Skeletal muscle tissue (tissue), 4 donors: ENCODE measurements around the gene SPN. TPM values are rescaled to one million over a fixed set of nuclear protein-coding genes. Genes with fewer than 3 reads are reported as not detected.

Experiments used
- H3K27ac ChIP-seq: one replicate; pipeline ENCODE4 v1.7.0; 2013; ENCODE audit warnings: mild to moderate bottlenecking, low read depth, low read length, inconsistent platforms
- H3K27me3 ChIP-seq, 3 donors: one replicate each; pipeline ENCODE4 v1.7.0; 2013; ENCODE audit warnings: low read length in 3 of 3; ENCODE audit not compliant: control insufficient read depth in 3 of 3, insufficient read depth in 3 of 3
- H3K36me3 ChIP-seq, 3 donors: one replicate each; pipeline ENCODE4 v1.7.0; 2013; ENCODE audit warnings: low read length in 3 of 3; ENCODE audit not compliant: control insufficient read depth in 3 of 3, insufficient read depth in 3 of 3
- H3K4me1 ChIP-seq, 3 donors: one replicate each; pipeline ENCODE4 v1.7.0; 2013; ENCODE audit warnings: low read length in 3 of 3, mild to moderate bottlenecking in 3 of 3; ENCODE audit not compliant: control insufficient read depth in 3 of 3, insufficient read depth in 3 of 3
- H3K4me3 ChIP-seq, 3 donors: one replicate each; pipeline ENCODE4 v1.7.0; 2013; ENCODE audit warnings: low read length in 3 of 3
- H3K9ac ChIP-seq, 3 donors: one replicate each; pipeline ENCODE4 v1.7.0; 2013; ENCODE audit warnings: low read length in 3 of 3, mild to moderate bottlenecking in 3 of 3, moderate library complexity in 2 of 3, low read depth in 1 of 3
- H3K9me3 ChIP-seq, 3 donors: one replicate each; pipeline ENCODE4 v1.7.0; 2013; ENCODE audit warnings: low read length in 3 of 3; ENCODE audit not compliant: control insufficient read depth in 3 of 3
- total RNA-seq: library from RNA; depleted of rRNA; stranded (reverse); fragments of >200 nt; gene quantifications from one replicate; pipeline ENCODE4 v1.2.3, GENCODE V29; 2014
- donor health status: Osteomylitis.

Gene SPN
- total RNA-seq, 1 donor from 2014 or later: 1.0 TPM

DNA sequence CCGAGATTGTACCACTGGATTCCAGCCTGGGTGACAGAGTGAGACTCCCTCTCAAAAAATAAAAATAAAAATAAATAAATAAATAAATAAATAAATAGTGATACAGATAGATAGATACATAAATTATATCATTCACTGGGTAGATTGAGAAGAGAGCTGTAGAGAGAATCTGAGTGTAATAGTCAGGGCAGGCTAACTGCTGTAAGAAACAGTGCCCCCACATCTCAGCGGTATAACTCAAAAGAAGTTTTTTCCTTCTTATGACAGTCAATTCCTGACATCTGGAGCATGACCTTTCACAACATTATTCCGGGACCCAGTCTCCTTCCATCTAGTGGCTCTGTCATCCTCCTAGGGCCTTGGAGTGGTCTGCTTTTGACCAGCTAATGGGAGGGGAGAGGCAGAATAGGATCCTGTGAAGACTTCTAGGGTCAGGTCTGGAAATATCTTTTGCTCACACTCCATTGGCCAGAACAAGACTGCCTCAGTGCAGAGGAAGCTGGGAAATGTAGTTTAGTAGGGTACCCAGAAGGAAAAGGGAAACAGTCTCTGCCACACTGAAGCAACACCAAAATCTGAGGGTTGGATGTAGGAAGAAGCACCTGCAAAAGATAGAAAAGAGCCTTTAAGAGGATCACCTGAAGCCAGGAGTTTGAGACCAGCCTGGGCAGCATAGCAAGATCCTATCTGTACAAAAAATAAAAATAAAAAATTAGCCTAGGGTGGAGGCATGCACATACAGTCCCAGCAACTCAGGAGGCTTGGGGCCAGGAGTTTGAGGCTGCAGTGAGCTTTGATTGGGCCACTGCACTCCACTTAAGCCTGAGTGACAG is 13.0 kb downstream of the SPN start:
- no peak overlapping the region for H3K9ac ChIP-seq
- no peaks in the 10 kb centered on the region for H3K36me3 ChIP-seq
- no peak overlapping the region for H3K27ac ChIP-seq
- peaks cover 0 to 6% (median 4%) of the 10 kb centered on the region in 3 donors for H3K4me1 ChIP-seq
- H3K9me3 ChIP-seq: no peaks in the 10 kb centered on the region
- H3K27me3 ChIP-seq: no peaks in the 10 kb centered on the region
- no peak overlapping the region for H3K4me3 ChIP-seq

DNA sequence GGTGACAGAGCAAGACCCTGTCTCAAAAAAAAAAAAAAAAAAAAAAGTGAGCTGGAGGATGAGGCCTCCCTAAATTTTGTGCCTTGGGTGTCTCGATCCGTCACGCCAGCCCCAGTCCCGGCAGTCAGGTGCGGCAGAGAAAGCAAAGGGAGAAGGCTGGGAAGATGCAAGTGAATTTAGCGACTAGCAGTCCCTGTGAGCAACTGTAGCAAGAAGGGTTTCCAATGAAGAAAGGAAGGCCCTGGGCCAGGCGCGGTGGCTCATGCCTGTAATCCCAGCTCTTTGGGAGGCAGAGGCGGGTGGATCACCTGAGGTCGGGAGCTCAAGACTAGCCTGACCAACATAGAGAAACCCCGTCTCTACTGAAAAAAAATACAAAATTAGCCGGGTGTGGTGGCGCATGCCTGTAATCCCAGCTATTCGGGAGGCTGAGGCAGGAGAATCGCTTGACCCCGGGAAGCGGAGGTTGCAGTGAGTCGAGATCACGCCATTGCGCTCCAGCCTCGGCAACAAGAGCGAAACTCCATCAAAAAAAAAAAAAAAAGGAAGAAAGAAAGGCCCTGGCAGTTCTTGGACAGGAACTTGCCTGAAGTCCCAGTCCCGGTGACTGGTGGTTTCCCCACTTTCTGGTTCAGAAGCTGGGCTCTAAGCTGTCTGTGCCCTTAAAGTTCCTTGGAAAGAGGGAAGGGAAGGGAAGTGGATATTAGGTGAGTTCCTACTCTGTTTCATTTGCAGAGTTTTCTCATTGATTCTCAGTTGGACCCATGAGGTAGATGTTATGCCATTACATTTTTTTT is 14.1 kb downstream of the SPN start:
- Histone ChIP-seq H3K4me1 (peaks cover 0 to 6% (median 4%) of the 10 kb centered on the region in 3 donors), H3K27ac (no peak overlapping the region), H3K27me3 (no peaks in the 10 kb centered on the region), H3K9me3 (no peaks in the 10 kb centered on the region), H3K4me3 (no peak overlapping the region), H3K36me3 (no peaks in the 10 kb centered on the region), H3K9ac (no peak overlapping the region)

DNA sequence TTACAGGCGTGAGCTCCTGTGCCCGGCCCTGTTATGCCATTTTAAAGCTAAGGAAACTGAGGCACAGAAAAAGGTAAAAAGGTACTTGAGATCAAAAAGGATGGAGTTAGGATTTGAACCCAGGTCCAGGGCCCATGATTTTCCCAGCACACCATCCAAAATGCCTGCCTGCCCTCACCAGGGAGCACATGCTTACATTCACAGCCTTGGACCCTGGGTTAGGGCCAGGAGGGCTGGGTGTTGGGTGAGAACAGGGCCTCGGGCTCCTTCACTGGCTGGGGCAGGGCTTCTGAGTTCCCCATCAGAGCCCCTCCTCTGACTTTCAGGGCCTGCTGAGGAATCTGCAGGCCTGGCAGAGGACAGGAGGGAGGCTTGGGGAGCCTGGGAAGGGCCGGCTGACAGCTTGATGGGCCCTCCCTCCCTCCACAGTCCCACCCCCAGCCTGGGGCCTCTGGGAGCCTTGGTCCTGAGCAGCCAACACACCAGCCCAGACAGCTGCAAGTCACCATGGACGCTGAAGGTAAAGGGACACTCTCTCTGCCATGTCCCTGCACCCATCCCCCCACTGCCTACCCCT is 15.7 kb downstream of the SPN start, which contains the start of gene QPRT:
TSS of gene QPRT (plus strand) at position 490 of the 577 bp plus-strand sequence. CDS start at position 508, 18 bp downstream.
- H3K9ac ChIP-seq: peak within 1 kb of the TSS in 2 of 3 donors; percentile 10 to 50

GRCh38 chr16:29680180-29680598 is 17.1 kb downstream of the SPN start:
- Histone ChIP-seq H3K36me3 (no peaks in the 10 kb centered on the region), H3K9ac (no peak overlapping the region), H3K27ac (no peak overlapping the region), H3K4me3 (no peak overlapping the region), H3K27me3 (no peaks in the 10 kb centered on the region), H3K9me3 (no peaks in the 10 kb centered on the region), H3K4me1 (no peaks in the 10 kb centered on the region)

More for the DNA sequence above, 15.7 kb downstream of the SPN start, which contains the start of gene QPRT:
- H3K4me3 ChIP-seq: peak within 1 kb of the TSS in 2 of 3 donors; percentile 9 to 54
- peak within 1 kb of the TSS; percentile 47 for H3K27ac ChIP-seq
- H3K9me3 ChIP-seq: no peaks in the 10 kb centered on the region
- H3K36me3 ChIP-seq: no peaks in the 10 kb centered on the region
- peaks cover 0 to 6% (median 4%) of the 10 kb centered on the region in 3 donors for H3K4me1 ChIP-seq
- H3K27me3 ChIP-seq: no peaks in the 10 kb centered on the region

GRCh38 chr16:29683543-29684090 is 20.6 kb downstream of the SPN start:
- Histone ChIP-seq H3K9me3 (no peaks in the 10 kb centered on the region), H3K27ac (no peak overlapping the region), H3K27me3 (no peaks in the 10 kb centered on the region), H3K9ac (no peak overlapping the region), H3K4me3 (no peak overlapping the region), H3K4me1 (no peaks in the 10 kb centered on the region), H3K36me3 (no peaks in the 10 kb centered on the region)

GRCh38 chr16:29684679-29685078 is 21.6 kb downstream of the SPN start:
- no peaks in the 10 kb centered on the region for H3K9me3 ChIP-seq
- no peak overlapping the region for H3K27ac ChIP-seq
- H3K9ac ChIP-seq: no peak overlapping the region
- H3K27me3 ChIP-seq: no peaks in the 10 kb centered on the region
- no peaks in the 10 kb centered on the region for H3K4me1 ChIP-seq
- no peaks in the 10 kb centered on the region for H3K36me3 ChIP-seq
- no peak overlapping the region for H3K4me3 ChIP-seq

GRCh38 chr16:29686740-29687332 is 23.8 kb downstream of the SPN start:
- H3K9ac ChIP-seq: no peak overlapping the region

GRCh38 chr16:29687755-29688154 is 24.7 kb downstream of the SPN start:
- H3K9me3 ChIP-seq: no peaks in the 10 kb centered on the region
- H3K27me3 ChIP-seq: no peaks in the 10 kb centered on the region
- no peak overlapping the region for H3K4me3 ChIP-seq
- no peaks in the 10 kb centered on the region for H3K4me1 ChIP-seq
- H3K27ac ChIP-seq: no peak overlapping the region
- no peaks in the 10 kb centered on the region for H3K36me3 ChIP-seq
- H3K9ac ChIP-seq: no peak overlapping the region

More at GRCh38 chr16:29686740-29687332, 23.8 kb downstream of the SPN start:
- Histone ChIP-seq H3K27me3 (no peaks in the 10 kb centered on the region), H3K36me3 (no peaks in the 10 kb centered on the region), H3K9me3 (no peaks in the 10 kb centered on the region), H3K4me3 (no peak overlapping the region), H3K4me1 (no peaks in the 10 kb centered on the region), H3K27ac (no peak overlapping the region)

DNA sequence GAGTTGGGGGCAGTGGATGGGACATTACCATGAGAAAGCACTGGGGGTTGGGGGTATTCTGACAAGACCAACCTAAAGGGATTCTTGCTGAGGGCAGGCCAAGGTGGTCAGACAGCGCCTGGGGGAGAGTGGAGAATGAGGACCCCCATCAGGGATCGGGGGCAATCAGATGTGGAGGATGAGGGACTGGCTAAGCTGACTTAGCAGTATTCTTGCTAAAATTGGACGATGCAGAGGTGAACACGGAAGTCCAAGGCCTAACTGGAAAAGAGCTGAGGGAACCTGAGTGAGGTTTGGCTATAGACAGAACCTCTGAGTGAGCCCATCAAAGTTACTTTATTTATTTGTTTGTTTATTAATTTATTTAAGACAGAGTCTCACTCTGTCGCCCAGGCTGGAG is 25.1 kb downstream of the SPN start:
- no peak overlapping the region for H3K9ac ChIP-seq
- H3K27me3 ChIP-seq: no peaks in the 10 kb centered on the region
- H3K4me3 ChIP-seq: no peak overlapping the region
- no peaks in the 10 kb centered on the region for H3K36me3 ChIP-seq
- H3K4me1 ChIP-seq: no peaks in the 10 kb centered on the region
- H3K9me3 ChIP-seq: no peaks in the 10 kb centered on the region
- H3K27ac ChIP-seq: no peak overlapping the region
